NOMO-1 (cell line): Measurements from ENCODE around the gene MPEG1.
A peak's percentile ranks its signal among the peaks of the same experiment; 100 is the strongest.

Experiments
- DNase-seq, 2 experiments: peaks; one replicate each; lab custom pipeline; 2025; ENCODE audit not compliant: unreplicated experiment in 2 of 2; lab: John Stamatoyannopoulos, UW

Gene MPEG1

DNA sequence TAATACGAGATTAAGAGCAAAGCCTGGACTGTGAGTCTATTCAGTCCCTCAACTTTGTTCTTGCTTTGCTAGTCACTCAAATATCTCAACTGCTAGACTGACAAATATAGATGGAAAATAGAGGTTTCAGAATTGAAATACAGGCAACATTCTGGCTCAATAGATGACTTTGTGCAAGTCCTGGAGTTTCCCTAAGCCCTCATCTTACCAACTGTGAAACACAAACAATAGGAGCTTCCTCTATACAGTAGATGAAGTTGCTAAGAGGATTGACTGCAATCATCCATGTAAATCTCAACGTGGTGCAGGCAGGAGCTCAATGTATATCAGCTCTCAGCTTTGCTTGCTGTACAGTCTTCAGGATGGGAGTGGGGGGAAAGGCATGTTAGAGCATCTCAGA is 6.2 kb upstream of the MPEG1 start:
- DNase-seq = no peak

DNA sequence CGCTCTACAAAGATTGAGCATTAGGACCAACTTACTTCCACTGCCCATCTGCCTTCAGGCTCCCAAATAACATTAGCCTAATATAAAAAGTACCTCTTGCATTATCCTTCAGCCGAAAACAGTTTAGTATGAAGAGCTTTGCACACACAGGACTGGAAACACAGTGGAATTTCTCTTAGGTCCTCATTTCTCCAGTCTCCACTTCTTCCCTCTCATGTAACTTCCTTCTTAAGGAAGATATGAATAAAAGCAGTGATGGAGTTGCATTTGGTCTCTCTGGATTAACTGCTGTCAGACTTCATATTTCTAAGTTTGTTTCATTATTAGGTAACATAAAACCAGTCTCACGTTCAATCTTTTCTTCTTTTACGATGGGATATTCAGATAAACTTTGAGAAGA is 5.6 kb upstream of the MPEG1 start:
- DNase-seq = no peak

GRCh38 chr11:59216641-59217564 is 4.2 kb upstream of the MPEG1 start:
- peak; percentile 81 to 97 for DNase-seq

- no peak for DNase-seq
Measured at GRCh38 chr11:59214141-59214893, 1.6 kb upstream of the MPEG1 start.

- DNase-seq = no peak
Measured at GRCh38 chr11:59212222-59212621, 505 bp downstream of the MPEG1 start.

DNA sequence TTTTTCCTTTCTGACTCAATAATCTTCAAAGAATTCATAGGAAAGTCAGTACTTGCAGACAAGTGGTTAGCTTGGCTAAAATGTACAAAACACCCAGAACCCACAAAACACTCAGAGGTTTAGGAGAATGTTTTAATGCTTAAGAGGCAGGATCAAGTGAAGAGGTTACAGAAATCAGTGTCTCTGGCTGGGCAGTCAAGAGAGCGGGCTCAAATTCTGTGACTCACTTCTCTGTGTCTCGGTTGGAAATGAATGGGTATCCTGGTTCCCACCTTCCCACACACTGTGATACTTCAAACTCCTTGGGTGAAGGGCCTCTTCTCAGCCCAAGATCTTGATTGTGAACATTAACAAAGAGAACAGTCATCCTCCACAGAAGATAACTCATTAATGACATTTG is 3.8 kb downstream of the MPEG1 start:
- no peak for DNase-seq

- peak in 1 of 2 experiments; percentile 64 for DNase-seq
Measured at GRCh38 chr11:59207988-59208451, 4.7 kb downstream of the MPEG1 start.

- peak in 1 of 2 experiments; percentile 9 for DNase-seq
Measured at GRCh38 chr11:59206635-59207034, 6.1 kb downstream of the MPEG1 start.

DNA sequence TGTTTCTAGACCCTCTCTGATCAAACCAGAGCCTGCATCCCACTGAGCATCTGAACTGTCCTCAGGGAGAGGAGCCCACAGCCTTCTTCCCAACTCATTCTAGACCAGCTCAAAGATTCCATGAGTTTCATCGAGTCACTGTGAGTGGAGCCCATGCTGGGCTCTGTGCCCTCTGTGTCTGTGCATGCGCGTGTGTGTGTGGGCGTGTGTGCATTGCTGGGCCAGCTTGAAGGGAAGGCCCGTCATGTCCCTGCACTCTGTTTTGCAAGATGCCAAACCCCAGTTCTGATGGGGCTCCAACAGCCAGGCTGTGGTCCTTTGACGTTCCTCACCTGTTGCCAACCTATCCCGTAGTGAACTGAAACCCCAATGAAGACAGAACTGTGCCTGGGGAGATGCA is 7.1 kb downstream of the MPEG1 start:
- no peak for DNase-seq

DNA sequence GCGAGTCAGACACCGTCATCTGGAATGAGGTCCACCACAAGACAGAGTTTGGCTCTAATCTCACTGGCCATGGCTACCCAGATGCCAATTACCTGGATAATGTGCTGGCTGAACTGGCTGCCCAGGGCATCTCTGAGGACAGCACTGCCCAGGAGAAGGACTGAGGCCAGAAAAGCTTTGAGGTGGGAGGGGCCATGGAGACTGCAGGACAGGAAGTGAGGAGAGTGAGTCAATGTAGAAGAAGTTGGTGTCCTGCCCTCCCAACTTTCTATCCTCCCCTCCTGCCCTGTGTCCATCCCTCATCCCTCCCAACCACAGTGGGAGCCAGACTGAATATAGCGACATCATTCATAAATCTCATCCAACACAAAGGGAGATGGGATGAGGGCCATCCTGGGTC is 8.0 kb downstream of the MPEG1 start:
- DNase-seq = no peak

GRCh38 chr11:59201353-59201752 is 11.4 kb downstream of the MPEG1 start:
- DNase-seq = no peak

GRCh38 chr11:59200423-59200746 is 12.3 kb downstream of the MPEG1 start:
- DNase-seq = no peak

DNA sequence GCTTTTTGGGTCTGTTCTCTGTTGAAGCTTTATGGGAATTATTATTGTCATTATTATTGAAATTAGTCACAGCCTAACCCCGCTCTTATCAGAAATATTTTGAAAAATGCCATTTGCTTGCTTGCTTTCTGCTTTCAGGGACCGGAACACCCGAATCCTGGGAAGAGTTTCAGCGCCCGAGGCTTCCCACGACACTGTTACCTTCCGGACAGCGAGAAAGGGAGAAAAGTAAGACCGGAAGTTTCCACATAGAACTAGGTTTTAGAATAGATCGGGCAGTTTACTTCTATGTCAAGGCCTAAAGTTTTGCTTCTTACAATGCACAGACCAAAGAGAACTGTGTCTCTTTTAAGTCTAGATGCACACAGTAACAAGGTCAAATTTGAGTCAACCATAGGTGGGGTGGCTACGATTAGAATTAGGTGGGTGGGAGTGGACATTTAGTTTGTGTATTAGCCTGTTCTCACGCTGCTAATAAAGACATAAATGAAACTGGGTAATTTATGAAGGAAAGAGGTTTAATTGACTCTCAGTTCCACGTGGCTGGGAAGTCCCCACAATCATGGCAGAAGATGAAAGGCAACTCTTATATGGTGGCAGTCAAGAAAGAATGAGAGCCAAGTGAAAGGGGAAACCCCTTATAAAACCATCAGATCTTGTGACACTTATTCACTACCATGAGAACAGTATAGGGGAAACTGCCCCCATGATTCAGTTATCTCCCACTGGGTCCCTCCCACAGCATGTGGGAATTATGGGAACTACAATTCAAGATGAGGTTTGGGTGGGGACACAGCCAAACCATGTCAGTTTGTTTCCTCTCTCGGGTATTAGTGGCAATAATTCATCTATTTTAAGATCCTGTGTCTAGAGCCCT is 12.9 kb downstream of the MPEG1 start:
- DNase-seq = no peak

- DNase-seq = no peak
Measured at GRCh38 chr11:59198726-59199125, 14.0 kb downstream of the MPEG1 start.

- no peak for DNase-seq
Measured at GRCh38 chr11:59197991-59198390, 14.7 kb downstream of the MPEG1 start.

- no peak for DNase-seq
Measured at GRCh38 chr11:59196777-59197176, 15.9 kb downstream of the MPEG1 start.

GRCh38 chr11:59195586-59195985 is 17.1 kb downstream of the MPEG1 start:
- no peak for DNase-seq

DNA sequence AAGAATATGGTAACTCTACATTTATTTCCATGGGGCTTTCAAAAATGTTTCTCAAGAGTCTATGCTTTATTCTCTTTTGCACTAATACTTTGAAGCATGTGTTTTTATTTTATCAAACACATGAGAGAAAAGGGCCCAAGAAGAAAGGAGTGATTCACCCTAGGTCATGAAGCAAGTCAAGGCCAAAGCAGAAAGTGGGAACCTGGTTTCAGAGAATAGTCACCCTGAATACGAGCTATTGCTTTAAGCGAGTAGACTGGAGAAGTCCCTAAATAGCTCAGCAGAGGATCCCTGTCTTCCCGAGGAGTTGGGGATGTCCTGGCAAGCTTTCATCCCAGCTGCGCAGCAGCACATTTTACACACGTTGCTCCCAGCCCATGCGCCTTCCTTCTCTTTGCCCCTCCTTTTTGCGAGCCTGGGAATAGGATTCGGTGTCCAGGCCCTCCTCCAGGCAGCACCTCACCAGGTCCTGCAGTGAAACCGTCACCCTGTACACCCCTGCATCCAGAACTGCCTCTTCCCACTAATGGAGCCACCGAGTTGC is 19.1 kb downstream of the MPEG1 start:
- DNase-seq = no peak

- DNase-seq = no peak
Measured at GRCh38 chr11:59192446-59193020, 20.2 kb downstream of the MPEG1 start.

- no peak for DNase-seq
Measured at GRCh38 chr11:59191890-59192289, 20.8 kb downstream of the MPEG1 start.
